GM18507 (cell line): Measurements from ENCODE around the gene LRRC71.

Source experiments
- DNase-seq: peaks from one replicate; pipeline ENCODE4 v3.0.0; 2011; ENCODE audit warnings: low read depth; ENCODE audit not compliant: insufficient read length; ENCODE audit errors: extremely low spot score
- FAIRE-seq: peaks from 2 replicates; lab custom pipeline; 2011; peaks lifted over from hg19 to GRCh38; lab: Jason Lieb, UNC

LRRC71 gene

GRCh38 chr1:156969496-156969895 is 49.1 kb downstream of the LRRC71 start:
- no peak for DNase-seq
- FAIRE-seq = no peak

- no peak for DNase-seq
- no peak for FAIRE-seq
These were observed 49.6 kb downstream of the LRRC71 start for GRCh38 chr1:156970017-156970416.

GRCh38 chr1:156973417-156973816 is 53.0 kb downstream of the LRRC71 start:
- FAIRE-seq = no peak
- no peak for DNase-seq

GRCh38 chr1:156975084-156975483 is 54.7 kb downstream of the LRRC71 start:
- DNase-seq (no peak), FAIRE-seq (no peak)

GRCh38 chr1:156980551-156980950 is 60.1 kb downstream of the LRRC71 start:
- FAIRE-seq (no peak), DNase-seq (no peak)
